Activated T-cell treated with anti-CD3 and anti-CD28 coated beads, Interleukin-2, amount 50 U/mL, for 4 hours (primary cell): ENCODE results near the gene SIGLEC11. TPM values are rescaled to one million over a fixed set of nuclear protein-coding genes. Genes with fewer than 3 reads are reported as not detected.
"Not testable (repeated sequence)": the region's sequence is repeated elsewhere in the genome, so short reads cannot be mapped to it uniquely, and the experiment has no call there.

ENCODE experiments used
- ATAC-seq, 2 donors: fragments of 200-7000 bp; cut with Tn5 transposase; one replicate each; pipeline ENCODE4 v1.10.0; 2021
- DNase-seq: peaks from one replicate; pipeline ENCODE4 v3.0.0-alpha.2; 2020
- H3K27me3 Mint-ChIP-seq: one replicate; pipeline ENCODE4 v1.8.0; 2021; ENCODE audit warnings: low read depth, mixed read lengths
- H3K36me3 Mint-ChIP-seq: one replicate; pipeline ENCODE4 v1.8.0; 2022; ENCODE audit warnings: mixed read lengths; ENCODE audit not compliant: insufficient read depth
- H3K4me1 Mint-ChIP-seq: one replicate; pipeline ENCODE4 v1.8.0; 2021; ENCODE audit warnings: low read depth, mixed read lengths
- H3K4me3 Mint-ChIP-seq: one replicate; pipeline ENCODE4 v1.8.0; 2021; ENCODE audit warnings: mild to moderate bottlenecking, moderate library complexity, mixed read lengths
- H3K9me3 Mint-ChIP-seq: one replicate; pipeline ENCODE4 v1.8.0; 2021; ENCODE audit warnings: mixed read lengths
- total RNA-seq, 3 donors: library from RNA; stranded (reverse); gene quantifications; one replicate each; pipeline ENCODE4 v1.2.1, GENCODE V29; 2021

Gene SIGLEC11
- total RNA-seq, 3 donors from 2014 or later, result not detected

DNA sequence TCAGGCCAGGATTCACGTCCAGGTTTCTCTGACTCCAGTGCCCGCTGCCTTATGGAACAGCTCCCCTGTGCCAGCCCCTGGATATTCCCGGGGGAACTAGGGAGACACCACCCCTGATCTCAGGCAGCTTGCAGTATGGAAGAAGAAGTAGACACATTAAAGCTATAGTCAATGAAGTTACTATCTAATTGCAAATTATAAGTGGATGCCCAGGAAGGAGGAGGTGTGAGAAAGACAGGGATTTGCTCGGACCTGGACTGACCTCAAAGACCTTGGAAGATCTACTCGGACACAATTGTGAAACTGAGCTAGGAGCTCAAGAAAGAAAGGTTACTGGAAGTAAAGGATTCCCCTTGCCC lies 10.4 kb downstream of the SIGLEC11 start:
- no peak overlapping the region for H3K4me3 Mint-ChIP-seq
- peaks cover 2% of the 10 kb centered on the region for H3K4me1 Mint-ChIP-seq
- peaks cover 19% of the 10 kb centered on the region for H3K27me3 Mint-ChIP-seq
- no peaks in the 10 kb centered on the region for H3K9me3 Mint-ChIP-seq
- no peaks in the 10 kb centered on the region for H3K36me3 Mint-ChIP-seq
- ATAC-seq (no peak), DNase-seq (no peak)

GRCh38 chr19:49949742-49950589 lies 11.0 kb downstream of the SIGLEC11 start:
- ATAC-seq, result no peak
- H3K36me3 Mint-ChIP-seq, result no peaks in the 10 kb centered on the region
- H3K4me3 Mint-ChIP-seq, result no peak overlapping the region
- peaks cover 2% of the 10 kb centered on the region for H3K4me1 Mint-ChIP-seq
- peaks cover 21% of the 10 kb centered on the region for H3K27me3 Mint-ChIP-seq
- DNase-seq, result no peak
- H3K9me3 Mint-ChIP-seq, result no peaks in the 10 kb centered on the region

- no peak for DNase-seq
- Mint-ChIP-seq H3K4me3 (no peak overlapping the region), H3K27me3 (peaks cover 29% of the 10 kb centered on the region), H3K36me3 (no peaks in the 10 kb centered on the region), H3K4me1 (peaks cover 2% of the 10 kb centered on the region), H3K9me3 (no peaks in the 10 kb centered on the region)
- no peak for ATAC-seq
Observed at GRCh38 chr19:49946415-49946814, 14.6 kb downstream of the SIGLEC11 start.

DNA sequence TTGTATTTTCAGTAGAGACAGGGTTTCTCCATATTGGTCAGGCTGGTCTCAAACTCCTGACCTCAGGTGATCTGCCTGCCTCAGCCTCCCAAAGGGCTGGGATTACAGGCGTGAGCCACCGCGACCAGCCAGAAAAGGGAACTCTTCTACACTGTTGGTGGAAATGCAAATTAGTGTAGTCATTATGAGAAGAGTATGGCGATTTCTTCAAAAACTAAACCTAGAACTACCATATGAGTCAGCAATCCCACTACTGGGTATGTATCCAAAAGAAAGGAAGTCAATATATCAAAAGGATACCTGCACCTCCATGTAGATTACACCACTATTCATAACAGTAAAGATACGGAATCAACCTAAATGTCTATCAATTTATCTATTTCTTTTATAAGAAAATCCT lies 16.4 kb downstream of the SIGLEC11 start:
- not testable (repeated sequence) for DNase-seq, H3K4me1 Mint-ChIP-seq, H3K4me3 Mint-ChIP-seq, H3K9me3 Mint-ChIP-seq, H3K36me3 Mint-ChIP-seq
- peak; percentile 76 to 80 for ATAC-seq
- peaks cover 21% of the 10 kb centered on the region for H3K27me3 Mint-ChIP-seq

DNA sequence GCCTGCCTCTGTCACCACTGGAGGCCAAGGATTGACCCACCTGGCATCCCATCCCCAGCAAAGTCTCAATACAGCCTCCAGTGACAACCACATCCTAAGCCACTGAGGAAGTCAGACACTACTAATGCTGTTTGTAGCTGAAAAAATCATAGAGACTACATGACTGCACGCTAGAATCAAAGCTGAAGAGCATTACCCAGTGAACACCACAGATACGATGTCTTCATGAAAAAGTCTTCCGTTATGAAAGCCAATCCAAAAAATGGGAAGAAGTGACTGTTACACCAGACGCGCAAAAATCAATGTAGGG lies 20.5 kb downstream of the SIGLEC11 start:
- Mint-ChIP-seq H3K4me3 (no peak overlapping the region), H3K36me3 (no peaks in the 10 kb centered on the region), H3K9me3 (no peaks in the 10 kb centered on the region), H3K27me3 (peaks cover 16% of the 10 kb centered on the region), H3K4me1 (peaks cover 4% of the 10 kb centered on the region)
- no peak for DNase-seq
- ATAC-seq, result no peak

DNA sequence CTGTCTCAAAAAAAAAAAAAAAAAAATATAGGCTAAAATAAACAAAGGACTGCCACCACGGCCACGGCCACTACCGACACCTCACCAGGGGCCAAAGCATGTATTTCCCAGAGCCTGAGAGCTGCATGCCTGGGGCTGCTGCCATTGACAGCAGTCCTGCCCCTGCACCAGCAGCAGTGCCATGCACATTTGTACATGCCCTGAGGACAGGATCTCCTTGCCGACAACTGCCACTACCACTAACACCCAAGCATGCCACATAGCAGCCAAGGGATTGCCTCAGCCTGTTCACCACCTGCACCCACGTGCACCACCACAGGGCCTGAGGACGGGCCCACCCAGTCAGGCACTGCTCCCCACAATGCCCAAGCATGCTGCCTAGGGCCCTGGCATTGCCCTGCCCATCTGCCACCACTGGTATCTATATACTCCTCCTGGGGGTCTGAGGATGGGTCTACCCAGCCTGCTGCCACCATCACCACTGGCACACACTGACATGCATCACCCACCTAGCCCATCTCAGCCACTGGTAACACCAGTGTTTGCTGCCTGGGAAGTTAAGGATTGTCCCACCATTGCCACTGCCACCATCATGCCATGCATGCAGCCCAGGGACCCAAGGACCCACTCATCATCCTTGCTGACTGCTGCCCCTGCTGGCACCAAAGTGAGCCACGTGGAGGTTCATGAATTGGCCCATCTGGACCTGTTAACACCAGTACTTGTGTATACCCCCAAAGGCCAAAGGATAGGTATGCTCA lies 21.1 kb downstream of the SIGLEC11 start:
- H3K4me3 Mint-ChIP-seq, result no peak overlapping the region
- DNase-seq (no peak), ATAC-seq (no peak)
- peaks cover 15% of the 10 kb centered on the region for H3K27me3 Mint-ChIP-seq
- H3K4me1 Mint-ChIP-seq, result peaks cover 4% of the 10 kb centered on the region
- no peaks in the 10 kb centered on the region for H3K9me3 Mint-ChIP-seq
- H3K36me3 Mint-ChIP-seq, result no peaks in the 10 kb centered on the region

- Mint-ChIP-seq H3K4me3 (no peak overlapping the region), H3K4me1 (peaks cover 4% of the 10 kb centered on the region), H3K36me3 (no peaks in the 10 kb centered on the region), H3K9me3 (no peaks in the 10 kb centered on the region), H3K27me3 (peaks cover 11% of the 10 kb centered on the region)
- no peak for DNase-seq
- no peak for ATAC-seq
Observed at GRCh38 chr19:49938662-49939061, 22.3 kb downstream of the SIGLEC11 start.

DNA sequence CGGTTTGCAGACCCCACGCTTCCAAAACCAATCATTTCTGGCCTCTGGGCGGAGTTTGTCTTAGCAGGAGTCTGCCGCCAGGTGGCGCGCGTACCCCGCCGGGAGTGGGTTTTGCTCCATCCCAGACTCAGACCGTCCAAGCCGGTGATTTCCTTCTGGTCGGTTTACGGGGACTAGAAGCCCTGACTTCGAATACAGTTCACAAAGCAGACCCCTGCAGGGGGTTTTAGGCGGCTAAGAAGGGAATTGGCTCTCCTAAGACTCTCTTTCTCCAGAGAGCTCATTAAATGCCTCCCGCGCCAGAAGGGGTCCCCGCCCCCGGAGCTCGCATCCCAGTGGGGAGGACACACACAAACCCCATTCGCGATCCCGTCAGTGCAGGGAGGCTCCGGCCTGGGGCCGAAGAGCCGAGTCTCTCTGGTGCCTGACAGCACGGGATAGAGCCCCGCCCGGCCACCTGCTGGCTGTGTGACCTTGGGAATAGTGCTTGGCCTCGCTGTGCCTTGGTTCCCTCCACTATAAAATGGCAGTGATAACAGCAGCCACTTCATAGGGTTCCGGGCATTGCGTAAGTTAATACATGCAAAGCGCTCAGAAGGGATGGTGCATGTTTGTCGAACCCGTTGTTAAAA lies 23.1 kb downstream of the SIGLEC11 start:
- peak; percentile 78 for DNase-seq
- Mint-ChIP-seq H3K27me3 (peaks cover 4% of the 10 kb centered on the region), H3K4me1 (peaks cover 11% of the 10 kb centered on the region), H3K36me3 (no peaks in the 10 kb centered on the region), H3K4me3 (no peak overlapping the region), H3K9me3 (no peaks in the 10 kb centered on the region)
- peak; percentile 79 to 80 for ATAC-seq

- H3K27me3 Mint-ChIP-seq, result peaks cover 3% of the 10 kb centered on the region
- peaks cover 21% of the 10 kb centered on the region for H3K4me1 Mint-ChIP-seq
- H3K36me3 Mint-ChIP-seq, result peaks cover 8% of the 10 kb centered on the region
- peaks cover 4% of the 10 kb centered on the region for H3K9me3 Mint-ChIP-seq
- ATAC-seq, result no peak
- no peak overlapping the region for H3K4me3 Mint-ChIP-seq
- no peak for DNase-seq
Observed at GRCh38 chr19:49936549-49936948, 24.4 kb downstream of the SIGLEC11 start.

GRCh38 chr19:49933643-49934042 lies 27.3 kb downstream of the SIGLEC11 start:
- Mint-ChIP-seq H3K36me3 (peaks cover 17% of the 10 kb centered on the region), H3K4me1 (peaks cover 39% of the 10 kb centered on the region)

GRCh38 chr19:49932731-49933131 lies 28.2 kb downstream of the SIGLEC11 start:
- Mint-ChIP-seq H3K36me3 (peaks cover 21% of the 10 kb centered on the region), H3K4me3 (peak overlapping the region; percentile 21), H3K27me3 (no peaks in the 10 kb centered on the region), H3K4me1 (peaks cover 46% of the 10 kb centered on the region), H3K9me3 (peaks cover 8% of the 10 kb centered on the region)
- no peak for ATAC-seq
- no peak for DNase-seq

More at GRCh38 chr19:49933643-49934042, 27.3 kb downstream of the SIGLEC11 start:
- ATAC-seq (no peak), DNase-seq (no peak)
- peak overlapping the region; percentile 38 for H3K4me3 Mint-ChIP-seq
- H3K27me3 Mint-ChIP-seq, result no peaks in the 10 kb centered on the region
- peaks cover 8% of the 10 kb centered on the region for H3K9me3 Mint-ChIP-seq

- ATAC-seq (no peak), DNase-seq (no peak)
- Mint-ChIP-seq H3K9me3 (peaks cover 8% of the 10 kb centered on the region), H3K36me3 (peaks cover 27% of the 10 kb centered on the region), H3K4me1 (peaks cover 50% of the 10 kb centered on the region), H3K27me3 (no peaks in the 10 kb centered on the region), H3K4me3 (peak overlapping the region; percentile 29)
Observed at GRCh38 chr19:49932041-49932451, 28.9 kb downstream of the SIGLEC11 start.

GRCh38 chr19:49931293-49932040 lies 29.5 kb downstream of the SIGLEC11 start:
- Mint-ChIP-seq H3K4me1 (peaks cover 53% of the 10 kb centered on the region), H3K36me3 (peaks cover 29% of the 10 kb centered on the region), H3K27me3 (no peaks in the 10 kb centered on the region), H3K4me3 (peak overlapping the region; percentile 29), H3K9me3 (peaks cover 8% of the 10 kb centered on the region)
- no peak for ATAC-seq
- DNase-seq, result no peak

GRCh38 chr19:49930483-49931011 lies 30.4 kb downstream of the SIGLEC11 start:
- Mint-ChIP-seq H3K27me3 (no peaks in the 10 kb centered on the region), H3K4me3 (peak overlapping the region; percentile 98)
- ATAC-seq, result no peak

More at GRCh38 chr19:49930483-49931011, 30.4 kb downstream of the SIGLEC11 start:
- Mint-ChIP-seq H3K4me1 (peaks cover 55% of the 10 kb centered on the region), H3K9me3 (peaks cover 8% of the 10 kb centered on the region), H3K36me3 (peaks cover 31% of the 10 kb centered on the region)
- no peak for DNase-seq
